Measurements from ENCODE around the gene FAM114A2.
A peak's percentile ranks its signal among the peaks of the same experiment; 100 is the strongest.

The FAM114A2 gene

DNA sequence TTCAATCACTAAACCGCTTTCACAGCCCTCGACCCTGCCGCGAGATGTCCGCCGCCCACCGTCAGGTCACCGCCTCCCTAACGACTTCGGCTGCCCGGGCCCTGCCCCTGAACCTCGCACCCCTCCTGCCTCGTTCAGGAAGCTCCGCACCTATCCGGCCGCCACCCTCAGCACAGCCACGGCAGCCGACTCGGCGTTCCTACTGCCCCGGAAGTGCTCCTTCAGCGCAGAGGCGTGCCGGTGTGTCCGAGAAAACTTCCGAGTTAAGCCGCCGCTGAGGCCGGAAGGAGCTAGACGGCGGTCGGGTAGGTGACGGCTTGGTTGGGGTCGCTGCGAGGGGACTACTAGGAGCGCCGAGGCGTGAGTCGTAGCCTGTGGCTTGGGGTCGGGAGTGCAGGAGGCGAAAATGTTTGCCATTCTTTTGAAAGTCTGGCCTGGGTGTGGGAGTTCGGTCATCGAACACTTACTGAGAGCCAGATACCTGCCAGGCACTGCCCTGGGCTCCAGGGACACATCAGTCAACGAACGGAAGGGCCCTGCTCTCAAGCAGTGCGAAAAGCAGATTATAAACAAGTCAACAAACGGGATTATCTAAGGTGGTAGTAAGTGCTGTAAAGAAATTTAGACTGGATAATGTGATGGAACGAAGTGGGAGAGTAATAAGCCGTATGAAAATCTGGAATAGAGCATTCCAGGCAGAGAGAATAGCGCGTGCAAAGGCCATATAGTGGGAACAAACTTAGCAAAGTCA is at the start of gene FAM114A2, which contains the start of gene MFAP3:
Gene FAM114A2, minus strand, starts transcription at position 204 of the 751 bp plus-strand sequence. CDS start 3,957 bp downstream, outside the sequence.
Gene MFAP3, plus strand, starts transcription at position 261 of the 751 bp plus-strand sequence. CDS start 10,756 bp downstream, outside the sequence.
- H3K4me1 ChIP-seq (ENCODE audit: insufficient read depth, insufficient read length) = no peaks in the 10 kb centered on the region
- H3K27me3 ChIP-seq (ENCODE audit: insufficient read depth, insufficient read length) = no peaks in the 10 kb centered on the region
- peak within 1 kb of the TSS; percentile 94 for H3K9ac ChIP-seq (ENCODE audit: insufficient read length, low read depth)
- H3K36me3 ChIP-seq (ENCODE audit: insufficient read depth, insufficient read length, low read length) = peaks cover 7% of the 10 kb centered on the region
- DNase-seq (ENCODE audit: low read depth, low spot score) = peak; percentile 67
- peak within 1 kb of the TSS; percentile 94 for H3K4me3 ChIP-seq (ENCODE audit: insufficient read length, low read depth)
- TF ChIP-seq SUZ12 (IDR thresholded peaks at IDR 0.05; ENCODE audit: extremely low read depth, insufficient read depth, insufficient read length) = no peak
- TF ChIP-seq ZNF274 (IDR thresholded peaks at IDR 0.05; ENCODE audit: low read depth, low read length) = no peak
- TF ChIP-seq YY1 (IDR thresholded peaks at IDR 0.05; ENCODE audit: insufficient read depth, insufficient read length) = no peak
- no peaks in the 10 kb centered on the region for H3K9me3 ChIP-seq (ENCODE audit: insufficient read depth, low read length)

DNA sequence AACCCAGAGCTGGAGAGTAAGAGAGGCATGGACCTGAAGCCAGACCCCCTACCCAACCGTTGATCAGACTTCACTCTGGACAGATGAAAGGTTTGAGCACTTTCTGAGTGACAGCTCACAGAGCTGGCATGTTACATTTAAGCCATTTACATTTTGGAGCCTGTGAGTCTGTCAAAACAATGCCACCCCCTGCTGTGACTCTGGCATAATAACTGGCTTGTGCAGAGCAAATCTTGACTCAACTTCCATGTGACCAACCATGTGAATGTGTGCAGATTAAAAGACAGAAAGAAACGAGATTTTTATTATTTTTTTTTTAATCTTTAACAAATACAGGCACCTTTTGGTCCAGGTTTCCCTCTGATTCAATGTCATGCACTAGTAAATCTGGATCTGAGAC is 48.5 kb upstream of the FAM114A2 start:
- Histone ChIP-seq H3K27me3 (ENCODE audit: insufficient read depth, insufficient read length) (peaks cover 7% of the 10 kb centered on the region), H3K9ac (ENCODE audit: insufficient read length, low read depth) (no peak overlapping the region), H3K4me1 (ENCODE audit: insufficient read depth, insufficient read length) (peaks cover 8% of the 10 kb centered on the region), H3K4me3 (ENCODE audit: insufficient read length, low read depth) (no peak overlapping the region), H3K9me3 (ENCODE audit: insufficient read depth, low read length) (no peaks in the 10 kb centered on the region), H3K36me3 (ENCODE audit: insufficient read depth, insufficient read length, low read length) (no peaks in the 10 kb centered on the region)
- TF ChIP-seq ZNF274 (IDR thresholded peaks at IDR 0.05; ENCODE audit: low read depth, low read length) = no peak
- no peak for TF ChIP-seq SUZ12 (IDR thresholded peaks at IDR 0.05; ENCODE audit: extremely low read depth, insufficient read depth, insufficient read length)
- no peak for TF ChIP-seq YY1 (IDR thresholded peaks at IDR 0.05; ENCODE audit: insufficient read depth, insufficient read length)
- DNase-seq (ENCODE audit: low read depth, low spot score) = no peak

DNA sequence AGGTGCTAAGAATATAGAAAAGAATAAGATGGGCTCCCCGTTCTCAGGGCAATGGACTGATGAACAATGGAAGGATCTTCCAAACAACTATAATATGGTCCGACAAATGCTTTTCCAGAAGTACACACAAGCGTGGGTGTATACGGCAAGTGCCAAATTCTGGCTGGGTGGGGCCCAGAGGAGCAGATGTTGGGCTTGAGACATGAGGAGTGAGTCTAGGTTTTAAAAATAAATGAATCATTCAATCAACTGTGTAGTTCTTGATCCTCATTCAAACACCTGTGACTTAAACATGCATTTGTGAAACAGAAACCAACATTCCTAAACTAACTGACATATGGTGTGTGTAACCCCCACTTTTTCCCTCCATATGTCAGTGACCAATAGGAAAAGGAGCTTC is 47.9 kb upstream of the FAM114A2 start:
- no peak overlapping the region for H3K4me3 ChIP-seq (ENCODE audit: insufficient read length, low read depth)
- DNase-seq (ENCODE audit: low read depth, low spot score) = no peak
- H3K27me3 ChIP-seq (ENCODE audit: insufficient read depth, insufficient read length) = peaks cover 7% of the 10 kb centered on the region
- no peaks in the 10 kb centered on the region for H3K9me3 ChIP-seq (ENCODE audit: insufficient read depth, low read length)
- H3K36me3 ChIP-seq (ENCODE audit: insufficient read depth, insufficient read length, low read length) = no peaks in the 10 kb centered on the region
- H3K9ac ChIP-seq (ENCODE audit: insufficient read length, low read depth) = no peak overlapping the region
- TF ChIP-seq SUZ12 (IDR thresholded peaks at IDR 0.05; ENCODE audit: extremely low read depth, insufficient read depth, insufficient read length) (no peak), YY1 (IDR thresholded peaks at IDR 0.05; ENCODE audit: insufficient read depth, insufficient read length) (no peak), ZNF274 (IDR thresholded peaks at IDR 0.05; ENCODE audit: low read depth, low read length) (no peak)
- peaks cover 8% of the 10 kb centered on the region for H3K4me1 ChIP-seq (ENCODE audit: insufficient read depth, insufficient read length)

DNA sequence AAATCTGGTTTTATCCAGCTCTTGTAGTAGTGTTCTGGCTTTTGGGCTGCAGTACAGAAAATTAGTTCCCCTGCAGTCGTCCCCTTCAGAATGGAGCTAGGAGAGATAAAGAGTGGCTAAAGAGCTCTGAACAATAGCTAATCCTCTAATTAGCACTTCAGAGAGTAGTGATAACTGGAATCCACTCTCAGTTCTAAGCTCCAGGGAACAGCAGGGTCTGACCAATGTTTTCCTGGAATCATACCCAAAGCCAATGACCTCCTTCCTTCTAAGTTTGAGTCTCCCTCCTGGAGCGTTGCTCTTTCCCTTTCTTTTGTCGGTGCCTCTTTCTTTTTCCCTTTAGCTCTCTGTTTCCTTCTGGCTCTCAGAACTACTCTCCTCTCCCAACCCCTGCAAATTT is 47.4 kb upstream of the FAM114A2 start:
- peaks cover 5% of the 10 kb centered on the region for H3K4me1 ChIP-seq (ENCODE audit: insufficient read depth, insufficient read length)
- no peak for DNase-seq (ENCODE audit: low read depth, low spot score)
- peaks cover 7% of the 10 kb centered on the region for H3K27me3 ChIP-seq (ENCODE audit: insufficient read depth, insufficient read length)
- no peak overlapping the region for H3K9ac ChIP-seq (ENCODE audit: insufficient read length, low read depth)
- TF ChIP-seq SUZ12 (IDR thresholded peaks at IDR 0.05; ENCODE audit: extremely low read depth, insufficient read depth, insufficient read length) = no peak
- no peak for TF ChIP-seq YY1 (IDR thresholded peaks at IDR 0.05; ENCODE audit: insufficient read depth, insufficient read length)
- no peak for TF ChIP-seq ZNF274 (IDR thresholded peaks at IDR 0.05; ENCODE audit: low read depth, low read length)
- H3K36me3 ChIP-seq (ENCODE audit: insufficient read depth, insufficient read length, low read length) = no peaks in the 10 kb centered on the region
- no peaks in the 10 kb centered on the region for H3K9me3 ChIP-seq (ENCODE audit: insufficient read depth, low read length)
- H3K4me3 ChIP-seq (ENCODE audit: insufficient read length, low read depth) = no peak overlapping the region

DNA sequence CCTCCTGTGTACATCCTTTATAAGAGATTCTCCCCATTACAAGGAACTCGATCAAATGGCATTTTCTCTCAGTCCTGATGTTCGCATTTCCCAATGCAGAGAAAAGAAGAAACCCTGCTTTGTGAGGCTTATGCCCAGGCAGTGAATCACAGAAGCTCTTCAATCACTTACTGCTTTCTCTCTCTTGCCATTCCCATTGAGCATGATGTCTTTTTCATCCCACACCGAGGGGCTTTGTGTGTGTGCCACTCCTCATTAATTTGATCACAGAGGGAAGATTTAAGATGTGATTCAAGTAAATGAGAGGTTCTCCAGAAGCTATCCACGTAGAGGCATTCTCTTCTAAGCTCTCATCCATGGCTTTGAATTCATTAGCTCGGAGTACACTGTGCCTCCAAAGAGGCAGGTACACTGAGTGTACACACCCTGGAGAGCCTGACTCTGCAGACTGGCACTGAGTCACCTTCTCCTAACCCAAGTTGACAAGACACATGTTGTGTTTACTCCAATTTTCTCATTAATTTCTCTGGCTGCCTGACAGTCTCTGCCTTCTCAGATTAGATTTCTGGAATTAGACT is 45.4 kb upstream of the FAM114A2 start:
- no peak for DNase-seq (ENCODE audit: low read depth, low spot score)
- H3K9ac ChIP-seq (ENCODE audit: insufficient read length, low read depth) = no peak overlapping the region
- no peaks in the 10 kb centered on the region for H3K9me3 ChIP-seq (ENCODE audit: insufficient read depth, low read length)

DNA sequence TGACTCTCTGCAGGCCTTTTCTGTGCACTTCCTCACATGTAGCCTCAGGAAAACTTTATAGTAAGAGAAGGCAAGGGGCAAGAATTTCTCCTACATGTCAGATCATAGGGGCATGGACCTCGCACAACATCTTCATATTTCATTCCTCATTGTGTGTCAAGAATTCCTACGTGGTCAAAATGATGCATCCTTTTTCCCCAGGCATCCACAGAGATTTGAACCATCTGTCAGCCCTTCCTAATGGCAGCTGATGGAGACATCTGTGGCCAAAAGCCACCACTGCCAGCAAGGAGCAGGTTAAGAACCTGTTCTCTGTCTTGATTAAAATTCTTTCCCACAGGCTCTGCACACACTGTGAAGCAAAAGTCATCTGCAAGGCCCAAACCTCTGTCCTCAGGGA is 42.5 kb upstream of the FAM114A2 start:
- DNase-seq (ENCODE audit: low read depth, low spot score) = no peak
- Histone ChIP-seq H3K4me3 (ENCODE audit: insufficient read length, low read depth) (no peak overlapping the region), H3K4me1 (ENCODE audit: insufficient read depth, insufficient read length) (no peaks in the 10 kb centered on the region), H3K9ac (ENCODE audit: insufficient read length, low read depth) (no peak overlapping the region), H3K27me3 (ENCODE audit: insufficient read depth, insufficient read length) (peaks cover 7% of the 10 kb centered on the region), H3K9me3 (ENCODE audit: insufficient read depth, low read length) (no peaks in the 10 kb centered on the region), H3K36me3 (ENCODE audit: insufficient read depth, insufficient read length, low read length) (no peaks in the 10 kb centered on the region)
- TF ChIP-seq ZNF274 (IDR thresholded peaks at IDR 0.05; ENCODE audit: low read depth, low read length) (no peak), YY1 (IDR thresholded peaks at IDR 0.05; ENCODE audit: insufficient read depth, insufficient read length) (no peak), SUZ12 (IDR thresholded peaks at IDR 0.05; ENCODE audit: extremely low read depth, insufficient read depth, insufficient read length) (no peak)

More for the DNA sequence above, 45.4 kb upstream of the FAM114A2 start:
- no peak for TF ChIP-seq YY1 (IDR thresholded peaks at IDR 0.05; ENCODE audit: insufficient read depth, insufficient read length)
- no peak for TF ChIP-seq SUZ12 (IDR thresholded peaks at IDR 0.05; ENCODE audit: extremely low read depth, insufficient read depth, insufficient read length)
- no peak for TF ChIP-seq ZNF274 (IDR thresholded peaks at IDR 0.05; ENCODE audit: low read depth, low read length)
- Histone ChIP-seq H3K36me3 (ENCODE audit: insufficient read depth, insufficient read length, low read length) (no peaks in the 10 kb centered on the region), H3K27me3 (ENCODE audit: insufficient read depth, insufficient read length) (peaks cover 7% of the 10 kb centered on the region), H3K4me1 (ENCODE audit: insufficient read depth, insufficient read length) (peaks cover 5% of the 10 kb centered on the region), H3K4me3 (ENCODE audit: insufficient read length, low read depth) (no peak overlapping the region)

DNA sequence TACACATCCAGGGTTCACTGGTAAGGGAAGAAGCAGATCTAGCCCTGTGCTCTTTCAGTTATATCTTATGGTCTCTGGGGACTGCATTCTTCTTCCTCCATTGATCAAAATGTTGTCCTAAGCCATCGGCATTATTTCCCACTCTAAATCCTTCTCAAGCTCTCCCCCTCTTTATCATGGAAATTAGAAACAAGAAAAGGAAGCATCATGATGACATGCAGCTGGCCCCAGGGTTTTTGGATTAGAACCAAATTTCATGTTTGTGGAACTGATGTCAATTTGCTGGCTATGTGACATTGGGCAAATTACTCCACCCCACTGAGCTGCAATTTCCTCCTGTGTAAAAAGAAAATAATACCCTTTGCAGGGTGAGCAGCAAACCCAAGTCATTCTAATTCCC is 39.6 kb upstream of the FAM114A2 start:
- H3K4me3 ChIP-seq (ENCODE audit: insufficient read length, low read depth) = no peak overlapping the region
- H3K9me3 ChIP-seq (ENCODE audit: insufficient read depth, low read length) = no peaks in the 10 kb centered on the region
- H3K9ac ChIP-seq (ENCODE audit: insufficient read length, low read depth) = no peak overlapping the region
- peak; percentile 33 for DNase-seq (ENCODE audit: low read depth, low spot score)
- no peaks in the 10 kb centered on the region for H3K4me1 ChIP-seq (ENCODE audit: insufficient read depth, insufficient read length)
- TF ChIP-seq SUZ12 (IDR thresholded peaks at IDR 0.05; ENCODE audit: extremely low read depth, insufficient read depth, insufficient read length) (no peak), YY1 (IDR thresholded peaks at IDR 0.05; ENCODE audit: insufficient read depth, insufficient read length) (no peak), ZNF274 (IDR thresholded peaks at IDR 0.05; ENCODE audit: low read depth, low read length) (no peak)
- no peaks in the 10 kb centered on the region for H3K36me3 ChIP-seq (ENCODE audit: insufficient read depth, insufficient read length, low read length)
- no peaks in the 10 kb centered on the region for H3K27me3 ChIP-seq (ENCODE audit: insufficient read depth, insufficient read length)

All from NT2/D1 (cell line).